Neutrophil (primary cell): ENCODE measurements around the gene ADGRG3.

Experiments used
- H3K27ac ChIP-seq: fragments of 200-600 bp; sonication (generic); 2 replicates; pipeline ENCODE4 v1.5.1; 2016; ENCODE audit warnings: mild to moderate bottlenecking, moderate library complexity
- H3K27me3 ChIP-seq: fragments of 200-600 bp; sonication (generic); 2 replicates; pipeline ENCODE4 v1.6.0; 2016; ENCODE audit warnings: mild to moderate bottlenecking
- H3K36me3 ChIP-seq: fragments of 200-600 bp; sonication (generic); 2 replicates; pipeline ENCODE4 v1.5.1; 2017
- H3K4me1 ChIP-seq, 2 experiments: fragments of 200-600 bp in 1 of 2; sonication (generic) in 1 of 2; 1 replicate in 1 of 2; 2 replicates in 1 of 2; pipeline versions ENCODE4 v1.5.1 to v1.6.1; 2013 to 2016; ENCODE audit warnings: low read depth in 1 of 2, low read length in 1 of 2, mild to moderate bottlenecking in 1 of 2, moderate library complexity in 1 of 2; ENCODE audit not compliant: control insufficient read depth in 1 of 2, insufficient read depth in 1 of 2
- H3K4me3 ChIP-seq, 2 experiments: fragments of 200-600 bp in 1 of 2; sonication (generic) in 1 of 2; 1 replicate in 1 of 2; 2 replicates in 1 of 2; pipeline ENCODE4 v1.5.1; 2013 to 2016; ENCODE audit warnings: low read depth in 1 of 2, low read length in 1 of 2, mild to moderate bottlenecking in 1 of 2, moderate library complexity in 1 of 2
- H3K9me3 ChIP-seq: fragments of 200-600 bp; sonication (generic); 2 replicates; pipeline ENCODE4 v1.5.1; 2016
- TF ChIP-seq, protein P1 (sequence below): fragments of 200-600 bp; sonication (generic); IDR thresholded peaks from 2 replicates; pipeline ENCODE4 v1.5.1; 2016; ENCODE audit warnings: antibody characterized with exemption

ADGRG3 gene

GRCh38 chr16:57657228-57657627 lies 10.9 kb upstream of the ADGRG3 start:
- no peak overlapping the region for H3K27ac ChIP-seq
- no peaks in the 10 kb centered on the region for H3K36me3 ChIP-seq
- no peaks in the 10 kb centered on the region for H3K27me3 ChIP-seq
- H3K4me3 ChIP-seq: no peak overlapping the region
- H3K9me3 ChIP-seq: no peaks in the 10 kb centered on the region
- TF ChIP-seq, protein P1, sequence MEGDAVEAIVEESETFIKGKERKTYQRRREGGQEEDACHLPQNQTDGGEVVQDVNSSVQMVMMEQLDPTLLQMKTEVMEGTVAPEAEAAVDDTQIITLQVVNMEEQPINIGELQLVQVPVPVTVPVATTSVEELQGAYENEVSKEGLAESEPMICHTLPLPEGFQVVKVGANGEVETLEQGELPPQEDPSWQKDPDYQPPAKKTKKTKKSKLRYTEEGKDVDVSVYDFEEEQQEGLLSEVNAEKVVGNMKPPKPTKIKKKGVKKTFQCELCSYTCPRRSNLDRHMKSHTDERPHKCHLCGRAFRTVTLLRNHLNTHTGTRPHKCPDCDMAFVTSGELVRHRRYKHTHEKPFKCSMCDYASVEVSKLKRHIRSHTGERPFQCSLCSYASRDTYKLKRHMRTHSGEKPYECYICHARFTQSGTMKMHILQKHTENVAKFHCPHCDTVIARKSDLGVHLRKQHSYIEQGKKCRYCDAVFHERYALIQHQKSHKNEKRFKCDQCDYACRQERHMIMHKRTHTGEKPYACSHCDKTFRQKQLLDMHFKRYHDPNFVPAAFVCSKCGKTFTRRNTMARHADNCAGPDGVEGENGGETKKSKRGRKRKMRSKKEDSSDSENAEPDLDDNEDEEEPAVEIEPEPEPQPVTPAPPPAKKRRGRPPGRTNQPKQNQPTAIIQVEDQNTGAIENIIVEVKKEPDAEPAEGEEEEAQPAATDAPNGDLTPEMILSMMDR: no peak
- H3K4me1 ChIP-seq: no peaks in the 10 kb centered on the region

- no peaks in the 10 kb centered on the region for H3K4me1 ChIP-seq
- no peaks in the 10 kb centered on the region for H3K9me3 ChIP-seq
- no peaks in the 10 kb centered on the region for H3K27me3 ChIP-seq
- TF ChIP-seq, protein P1: no peak
- H3K36me3 ChIP-seq: no peaks in the 10 kb centered on the region
- no peak overlapping the region for H3K27ac ChIP-seq
- H3K4me3 ChIP-seq: no peak overlapping the region
Observed at GRCh38 chr16:57658130-57658877, 9.8 kb upstream of the ADGRG3 start.

GRCh38 chr16:57658878-57659674 lies 9.0 kb upstream of the ADGRG3 start:
- Histone ChIP-seq H3K9me3 (no peaks in the 10 kb centered on the region), H3K27me3 (no peaks in the 10 kb centered on the region), H3K4me3 (no peak overlapping the region), H3K36me3 (no peaks in the 10 kb centered on the region), H3K4me1 (peaks cover 0 to under 1% of the 10 kb centered on the region in 2 experiments), H3K27ac (no peak overlapping the region)
- TF ChIP-seq, protein P1: no peak

- TF ChIP-seq, protein P1: no peak
- Histone ChIP-seq H3K27me3 (no peaks in the 10 kb centered on the region), H3K9me3 (no peaks in the 10 kb centered on the region), H3K4me1 (peaks cover 18 to 19% of the 10 kb centered on the region in 2 experiments), H3K36me3 (no peaks in the 10 kb centered on the region), H3K27ac (no peak overlapping the region), H3K4me3 (no peak overlapping the region)
Observed at GRCh38 chr16:57660715-57661463, 7.2 kb upstream of the ADGRG3 start.

- H3K9me3 ChIP-seq: no peaks in the 10 kb centered on the region
- no peaks in the 10 kb centered on the region for H3K27me3 ChIP-seq
- H3K27ac ChIP-seq: no peak overlapping the region
- H3K4me3 ChIP-seq: no peak overlapping the region
- H3K4me1 ChIP-seq: peaks cover 24 to 25% of the 10 kb centered on the region in 2 experiments
- H3K36me3 ChIP-seq: no peaks in the 10 kb centered on the region
- TF ChIP-seq, protein P1: no peak
Observed at GRCh38 chr16:57661510-57661909, 6.6 kb upstream of the ADGRG3 start.
